CD14-positive monocyte (primary cell): ENCODE data around the gene GPBP1L1. TPM values are rescaled to one million over a fixed set of nuclear protein-coding genes. Genes with fewer than 3 reads are reported as not detected.

Source experiments
- DNase-seq, 3 donors: peaks; one replicate each; pipeline ENCODE4 v3.0.0-alpha.2; 2011 to 2022
- H2AFZ ChIP-seq: 2 replicates; pipeline ENCODE4 v1.6.0; 2012; ENCODE audit warnings: mild to moderate bottlenecking, low read depth, low read length, inconsistent platforms; ENCODE audit not compliant: insufficient read depth, poor library complexity, severe bottlenecking
- H3K27ac ChIP-seq, 2 donors: 1 replicate in 1 of 2; 2 replicates in 1 of 2; pipeline ENCODE4 v1.5.1; 2012 to 2013; ENCODE audit warnings: low read length in 2 of 2, control low read depth in 1 of 2, inconsistent platforms in 1 of 2, low read depth in 1 of 2, mild to moderate bottlenecking in 1 of 2
- H3K27me3 ChIP-seq, 2 donors: one replicate each; pipeline versions ENCODE4 v1.6.0 to v1.6.1; 2011 to 2013; ENCODE audit warnings: low read length in 2 of 2; ENCODE audit not compliant: control insufficient read depth in 2 of 2, insufficient read depth in 2 of 2
- H3K36me3 ChIP-seq, 2 donors: replicated peaks in 1 of 2; 1 replicate in 1 of 2; 2 replicates in 1 of 2; pipeline versions ENCODE4 v1.5.1 to v1.6.1; 2012 to 2013; ENCODE audit warnings: low read length in 2 of 2, control low read depth in 1 of 2, inconsistent platforms in 1 of 2, mild to moderate bottlenecking in 1 of 2; ENCODE audit not compliant: insufficient read depth in 2 of 2, control insufficient read depth in 1 of 2
- H3K4me1 ChIP-seq, 2 donors: 1 replicate in 1 of 2; 2 replicates in 1 of 2; pipeline versions ENCODE4 v1.5.1 to v1.6.1; 2012 to 2013; ENCODE audit warnings: low read length in 2 of 2, control low read depth in 1 of 2, inconsistent platforms in 1 of 2, mild to moderate bottlenecking in 1 of 2, moderate library complexity in 1 of 2; ENCODE audit not compliant: insufficient read depth in 2 of 2, control insufficient read depth in 1 of 2
- H3K4me2 ChIP-seq: replicated peaks from 2 replicates; pipeline ENCODE3; 2012; ENCODE audit warnings: low read length, moderate library complexity, mild to moderate bottlenecking; ENCODE audit not compliant: poor library complexity, severe bottlenecking; ENCODE audit errors: extremely low read depth
- H3K4me3 ChIP-seq, 3 experiments: fragments of 200-600 bp in 1 of 3; sonication (generic) in 1 of 3; replicated peaks in 1 of 3; 1 replicate in 2 of 3; 2 replicates in 1 of 3; pipeline ENCODE4 v1.5.1; 2011 to 2013; ENCODE audit warnings: low read length in 3 of 3, mild to moderate bottlenecking in 3 of 3, control low read depth in 2 of 3, low read depth in 2 of 3, inconsistent platforms in 1 of 3, moderate library complexity in 1 of 3
- H3K79me2 ChIP-seq: 2 replicates; pipeline ENCODE4 v1.6.0; 2012; ENCODE audit warnings: mild to moderate bottlenecking, control low read depth, inconsistent platforms, low read length, moderate library complexity; ENCODE audit not compliant: insufficient read depth
- H3K9ac ChIP-seq: 2 replicates; pipeline ENCODE4 v1.6.0; 2017; ENCODE audit warnings: low read length, mild to moderate bottlenecking; ENCODE audit not compliant: insufficient read depth, poor library complexity, severe bottlenecking
- H3K9me3 ChIP-seq, 2 donors: replicated peaks in 1 of 2; 1 replicate in 1 of 2; 2 replicates in 1 of 2; pipeline versions ENCODE4 v1.5.1 to v1.6.1; 2012 to 2013; ENCODE audit warnings: low read length in 2 of 2, control low read depth in 1 of 2; ENCODE audit not compliant: control insufficient read depth in 1 of 2, insufficient read depth in 1 of 2
- H4K20me1 ChIP-seq: 2 replicates; pipeline ENCODE4 v1.6.0; 2012; ENCODE audit warnings: mild to moderate bottlenecking, low read length, control low read depth, moderate library complexity; ENCODE audit not compliant: insufficient read depth
- H3K27ac Mint-ChIP-seq, 7 donors: one replicate each; pipeline ENCODE4 v1.8.0; 2020; ENCODE audit warnings: mild to moderate bottlenecking in 7 of 7, mixed read lengths in 7 of 7, moderate library complexity in 6 of 7, inconsistent platforms in 2 of 7
- H3K27me3 Mint-ChIP-seq, 3 donors: one replicate each; pipeline ENCODE4 v1.8.0; 2021 to 2022; ENCODE audit warnings: low read depth in 3 of 3, mild to moderate bottlenecking in 3 of 3, mixed read lengths in 3 of 3, moderate library complexity in 3 of 3, inconsistent platforms in 1 of 3
- H3K36me3 Mint-ChIP-seq, 2 donors: one replicate each; pipeline ENCODE4 v1.8.0; 2020; ENCODE audit warnings: mixed read lengths in 2 of 2, inconsistent platforms in 1 of 2, mild to moderate bottlenecking in 1 of 2
- H3K4me1 Mint-ChIP-seq: one replicate; pipeline ENCODE4 v1.8.0; 2020; ENCODE audit warnings: mild to moderate bottlenecking, mixed read lengths
- H3K4me3 Mint-ChIP-seq, 2 donors: one replicate each; pipeline ENCODE4 v1.8.0; 2020; ENCODE audit warnings: mild to moderate bottlenecking in 2 of 2, mixed read lengths in 2 of 2, moderate library complexity in 1 of 2
- H3K9me3 Mint-ChIP-seq, 7 donors: one replicate each; pipeline ENCODE4 v1.8.0; 2020 to 2022; ENCODE audit warnings: mixed read lengths in 7 of 7, mild to moderate bottlenecking in 6 of 7, moderate library complexity in 6 of 7, inconsistent platforms in 2 of 7
- CTCF ChIP-seq: fragments of 200-600 bp; IDR thresholded peaks from one replicate; pipeline ENCODE4 v1.8.0; 2022; ENCODE audit warnings: antibody characterized with exemption, mild to moderate bottlenecking
- WGBS: methylation state at CpG from one replicate; pipeline ENCODE4 v1.1.5; 2013; ENCODE audit warnings: missing lambda C conversion rate; ENCODE audit not compliant: insufficient coverage; 5-methylcytosine and 5-hydroxymethylcytosine counted together
- intact Hi-C, 2 donors: fragments of 100-400 bp; cut with micrococcal nuclease; formaldehyde crosslinking; loops; one replicate each; pipeline versions ENCODE4 v1.15.0 to v1.15.1; 2023
- polyA plus RNA-seq, 3 donors: library from polyadenylated mRNA; depleted of rRNA in 1 of 3; unstranded in 2 of 3; stranded (reverse) in 1 of 3; fragments of 300-500 nt in 2 of 3; fragments of >200 nt in 1 of 3; fragmentation: Illumina TruSeq in 2 of 3; gene quantifications; 1 replicate in 2 of 3; 2 replicates in 1 of 3; pipeline ENCODE4 v1.2.3, GENCODE V29; 2012 to 2021

The GPBP1L1 gene
- polyA plus RNA-seq, 3 donors: 71.6 to 93.3 (median 79.5) TPM

GRCh38 chr1:45668526-45668925, 17.8 kb downstream of the GPBP1L1 start:
- Histone ChIP-seq H3K9me3 (no peaks in the 10 kb centered on the region), H3K27me3 (no peaks in the 10 kb centered on the region), H3K4me1 (peaks cover 0 to 5% of the 10 kb centered on the region in 2 donors), H3K4me2 (no peak overlapping the region), H3K36me3 (peaks cover 2 to 42% of the 10 kb centered on the region in 2 donors), H4K20me1 (peaks cover 99% of the 10 kb centered on the region), H3K79me2 (peaks cover 100% of the 10 kb centered on the region), H2AFZ (no peak overlapping the region), H3K4me3 (no peak overlapping the region), H3K9ac (no peak overlapping the region), H3K27ac (no peak overlapping the region)
- DNase-seq: no peak
- H3K4me3 Mint-ChIP-seq: no peak overlapping the region
- H3K4me1 Mint-ChIP-seq: peaks cover 20% of the 10 kb centered on the region
- intact Hi-C loops: no loop called here
- WGBS: 100% methylated on average over 1 of the region's 4 CpGs
- no peaks in the 10 kb centered on the region for H3K9me3 Mint-ChIP-seq
- no peak for TF ChIP-seq CTCF
- peaks cover 19 to 21% of the 10 kb centered on the region in 2 donors for H3K36me3 Mint-ChIP-seq
- H3K27me3 Mint-ChIP-seq: no peaks in the 10 kb centered on the region
- H3K27ac Mint-ChIP-seq: peak overlapping the region in 2 of 7 donors; percentile 10 to 20

- no peak overlapping the region for H3K9ac ChIP-seq
- peaks cover 99% of the 10 kb centered on the region for H4K20me1 ChIP-seq
- no peak overlapping the region for H3K4me2 ChIP-seq
- no peak for DNase-seq
- H3K4me3 ChIP-seq: no peak overlapping the region
- Mint-ChIP-seq H3K36me3 (peaks cover 18 to 22% of the 10 kb centered on the region in 2 donors), H3K9me3 (no peaks in the 10 kb centered on the region), H3K27me3 (no peaks in the 10 kb centered on the region), H3K27ac (peak overlapping the region in 4 of 7 donors; percentile 20 to 73 (median 60)), H3K4me1 (peaks cover 16% of the 10 kb centered on the region), H3K4me3 (no peak overlapping the region)
- no peaks in the 10 kb centered on the region for H3K9me3 ChIP-seq
- no peak overlapping the region for H3K27ac ChIP-seq
- intact Hi-C loops: no loop called here
- H2AFZ ChIP-seq: no peak overlapping the region
- H3K36me3 ChIP-seq: peaks cover 2 to 38% of the 10 kb centered on the region in 2 donors
- peaks cover 0 to 5% of the 10 kb centered on the region in 2 donors for H3K4me1 ChIP-seq
- no peaks in the 10 kb centered on the region for H3K27me3 ChIP-seq
- H3K79me2 ChIP-seq: peaks cover 100% of the 10 kb centered on the region
- WGBS: 100% methylated on average over 1 of the region's 8 CpGs
- no peak for TF ChIP-seq CTCF
Observed at GRCh38 chr1:45667321-45668111, 18.8 kb downstream of the GPBP1L1 start.
